Effector memory CD4-positive, alpha-beta T cell (primary cell): ENCODE measurements around the gene MARCHF7.
"Not testable (repeated sequence)": the region's sequence is repeated elsewhere in the genome, so short reads cannot be mapped to it uniquely, and the experiment has no call there.

ENCODE experiments used
- DNase-seq, 3 donors: peaks; one replicate each; pipeline ENCODE4 v3.0.0-alpha.2; 2020
- H3K27ac ChIP-seq: 2 replicates; pipeline ENCODE4 v1.7.0; 2013; ENCODE audit warnings: mild to moderate bottlenecking, low read length, moderate library complexity; ENCODE audit not compliant: insufficient read depth, poor library complexity, severe bottlenecking
- H3K27me3 ChIP-seq: replicated peaks from 2 replicates; pipeline ENCODE4 v1.7.0; 2013; ENCODE audit warnings: mild to moderate bottlenecking, low read length; ENCODE audit not compliant: insufficient read depth, control insufficient read depth, poor library complexity, severe bottlenecking
- H3K36me3 ChIP-seq: 2 replicates; pipeline ENCODE4 v1.7.0; 2013; ENCODE audit warnings: mild to moderate bottlenecking, low read length, moderate library complexity; ENCODE audit not compliant: control insufficient read depth, insufficient read depth
- H3K4me1 ChIP-seq: 2 replicates; pipeline ENCODE4 v1.7.0; 2013; ENCODE audit warnings: low read length, mild to moderate bottlenecking; ENCODE audit not compliant: control insufficient read depth, insufficient read depth, poor library complexity, severe bottlenecking
- H3K4me3 ChIP-seq: 2 replicates; pipeline ENCODE4 v1.7.0; 2013; ENCODE audit warnings: low read length, low read depth, mild to moderate bottlenecking; ENCODE audit not compliant: insufficient read depth, poor library complexity, severe bottlenecking
- H3K9me3 ChIP-seq: 2 replicates; pipeline ENCODE4 v1.7.0; 2013; ENCODE audit warnings: mild to moderate bottlenecking, low read length, moderate library complexity; ENCODE audit not compliant: control insufficient read depth

MARCHF7 gene

DNA sequence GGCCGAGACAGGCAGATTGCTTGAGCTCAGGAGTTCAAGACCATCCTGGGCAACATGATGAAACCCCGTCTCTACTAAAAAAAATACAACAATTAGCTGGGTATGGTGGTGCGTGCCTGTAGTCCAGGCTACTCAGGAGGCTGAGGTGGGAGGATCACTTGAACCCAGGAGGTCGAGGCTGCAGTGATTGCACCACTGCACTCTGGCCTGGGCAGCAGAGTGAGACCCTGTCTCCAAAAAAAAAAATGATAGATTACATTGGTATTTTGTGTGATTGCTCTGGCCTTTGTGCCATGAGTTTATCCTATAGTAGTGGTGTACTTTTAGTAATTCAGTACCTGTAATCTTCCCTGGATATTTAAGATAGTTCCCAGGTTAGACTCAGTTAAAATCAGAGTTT, 4.1 kb downstream of the MARCHF7 start:
- not testable (repeated sequence) for H3K9me3 ChIP-seq, H3K27me3 ChIP-seq, DNase-seq, H3K4me3 ChIP-seq, H3K27ac ChIP-seq
- Histone ChIP-seq H3K36me3 (peaks cover 26% of the 10 kb centered on the region), H3K4me1 (peaks cover 22% of the 10 kb centered on the region)

DNA sequence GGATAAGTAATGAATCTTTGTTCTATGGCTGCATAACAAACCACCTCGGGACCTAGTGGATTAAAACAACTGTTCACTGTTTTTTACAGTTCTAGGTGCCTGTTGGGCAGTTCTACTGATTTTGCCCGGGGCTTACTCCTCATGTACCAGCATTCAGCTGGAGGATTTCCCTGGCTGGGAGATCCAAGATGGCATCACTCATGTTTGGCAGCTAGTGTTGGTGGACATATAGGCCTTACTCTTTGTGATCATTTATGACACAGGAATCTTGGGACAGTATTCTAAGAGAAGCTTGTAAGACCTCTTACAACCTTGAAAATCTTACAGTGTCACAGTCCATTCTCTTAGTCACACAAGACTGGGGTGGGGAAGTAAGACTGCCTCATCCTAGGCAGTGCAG, 4.6 kb downstream of the MARCHF7 start:
- peaks cover 26% of the 10 kb centered on the region for H3K36me3 ChIP-seq
- no peak overlapping the region for H3K27ac ChIP-seq
- DNase-seq = no peak
- H3K4me3 ChIP-seq = no peak overlapping the region
- no peaks in the 10 kb centered on the region for H3K9me3 ChIP-seq
- no peaks in the 10 kb centered on the region for H3K27me3 ChIP-seq
- peaks cover 22% of the 10 kb centered on the region for H3K4me1 ChIP-seq

DNA sequence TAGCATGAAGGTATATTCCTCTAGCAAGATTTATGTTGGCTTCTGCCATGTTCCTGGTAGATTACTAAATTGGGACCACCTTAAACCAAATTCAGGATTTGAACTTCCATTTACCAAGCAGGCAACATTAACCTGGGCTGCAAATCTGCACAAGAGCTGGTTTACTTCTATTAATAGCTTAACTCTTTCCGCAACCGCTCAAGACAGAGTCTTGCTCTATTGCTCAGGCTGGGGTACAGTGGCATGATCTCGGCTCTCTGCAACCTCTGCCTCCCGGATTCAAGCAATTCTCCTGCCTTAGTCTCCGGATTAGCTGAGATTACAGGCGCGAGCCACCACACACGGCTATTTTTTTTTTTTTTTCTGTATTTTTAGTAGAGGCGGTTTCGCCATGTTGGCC, 8.4 kb downstream of the MARCHF7 start:
- H3K9me3 ChIP-seq = no peaks in the 10 kb centered on the region
- H3K4me1 ChIP-seq = peaks cover 18% of the 10 kb centered on the region
- no peaks in the 10 kb centered on the region for H3K27me3 ChIP-seq
- H3K36me3 ChIP-seq = peaks cover 20% of the 10 kb centered on the region
- H3K4me3 ChIP-seq = no peak overlapping the region
- no peak for DNase-seq
- no peak overlapping the region for H3K27ac ChIP-seq

DNA sequence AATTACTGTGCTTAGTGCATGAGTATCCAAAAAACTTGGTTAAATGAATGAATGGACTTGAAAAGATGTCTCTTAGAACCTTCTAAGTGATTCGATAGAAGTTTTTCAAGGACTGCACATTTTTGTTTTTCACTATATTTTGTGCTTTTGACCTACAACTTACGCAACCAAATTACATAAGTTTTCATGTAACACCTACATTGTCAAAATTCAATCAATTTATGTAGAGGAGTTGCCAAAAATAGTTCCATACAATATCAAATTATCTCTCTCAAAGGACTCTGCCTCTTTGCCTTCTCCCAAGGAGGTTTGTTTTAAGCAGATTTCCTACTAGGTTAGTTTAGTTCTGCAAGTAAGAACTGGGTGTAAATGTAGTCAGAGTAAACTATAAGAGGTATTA, 10.3 kb downstream of the MARCHF7 start:
- peaks cover 7% of the 10 kb centered on the region for H3K36me3 ChIP-seq
- no peaks in the 10 kb centered on the region for H3K27me3 ChIP-seq
- no peak for DNase-seq
- no peak overlapping the region for H3K27ac ChIP-seq
- H3K4me1 ChIP-seq = peaks cover 9% of the 10 kb centered on the region
- H3K9me3 ChIP-seq = no peaks in the 10 kb centered on the region
- H3K4me3 ChIP-seq = no peak overlapping the region

DNA sequence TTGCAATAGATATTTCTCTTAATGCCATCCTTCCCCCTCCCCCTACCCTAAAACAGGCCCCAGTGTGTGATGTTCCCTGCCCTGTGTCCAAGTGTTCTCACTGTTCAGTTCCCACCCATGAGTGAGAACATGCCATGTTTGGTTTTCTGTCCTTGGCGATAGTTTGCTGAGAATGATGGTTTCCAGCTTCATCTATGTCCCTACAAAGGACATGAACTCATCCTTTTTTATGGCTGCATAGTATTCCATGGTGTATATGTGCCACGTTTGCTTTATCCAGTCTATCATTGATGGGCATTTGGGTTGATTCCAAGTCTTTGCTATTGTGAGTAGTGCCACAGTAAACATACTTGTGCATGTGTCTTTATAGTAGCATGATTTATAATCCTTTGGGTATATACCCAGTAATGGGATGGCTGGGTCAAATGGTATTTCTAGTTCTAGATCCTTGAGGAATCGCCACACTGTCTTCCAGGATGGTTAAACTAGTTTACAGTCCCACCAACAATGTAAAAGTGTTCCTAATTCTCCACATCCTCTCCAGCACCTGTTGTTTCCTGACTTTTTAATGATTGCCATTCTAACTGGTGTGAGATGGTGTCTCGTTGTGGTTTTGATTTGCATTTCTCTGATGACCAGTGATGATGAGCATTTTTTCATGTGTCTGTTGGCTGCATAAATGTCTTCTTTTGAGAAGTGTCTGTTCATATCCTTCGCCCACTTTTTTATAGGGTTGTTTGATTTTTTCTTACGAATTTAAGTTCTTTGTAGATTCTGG, 12.7 kb downstream of the MARCHF7 start:
- H3K9me3 ChIP-seq, H3K4me3 ChIP-seq, DNase-seq, H3K27ac ChIP-seq, H3K36me3 ChIP-seq, H3K4me1 ChIP-seq, H3K27me3 ChIP-seq: not testable (repeated sequence)

DNA sequence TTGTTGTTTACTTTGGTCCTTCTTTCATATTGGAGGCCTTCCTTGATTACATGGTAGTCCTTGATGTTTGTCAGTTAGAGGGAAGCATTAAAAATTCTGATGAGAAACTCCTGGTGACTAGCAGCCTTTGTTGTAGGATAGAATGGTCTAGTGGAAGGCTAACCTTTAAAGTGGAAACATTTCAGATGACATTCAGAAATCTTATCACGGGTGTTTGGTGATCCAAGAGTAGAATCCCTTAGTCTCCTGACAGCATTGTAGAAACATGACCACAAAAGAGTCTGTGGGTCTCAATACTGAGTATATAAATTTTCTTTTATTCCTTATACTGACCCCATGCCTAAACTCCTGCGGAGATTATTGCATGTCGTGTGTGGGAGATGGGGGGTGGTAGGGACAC, 13.4 kb downstream of the MARCHF7 start:
- H3K27me3 ChIP-seq = no peaks in the 10 kb centered on the region
- no peak for DNase-seq
- no peaks in the 10 kb centered on the region for H3K9me3 ChIP-seq
- no peak overlapping the region for H3K4me3 ChIP-seq
- no peak overlapping the region for H3K27ac ChIP-seq
- H3K36me3 ChIP-seq = peaks cover 7% of the 10 kb centered on the region
- peaks cover 9% of the 10 kb centered on the region for H3K4me1 ChIP-seq

DNA sequence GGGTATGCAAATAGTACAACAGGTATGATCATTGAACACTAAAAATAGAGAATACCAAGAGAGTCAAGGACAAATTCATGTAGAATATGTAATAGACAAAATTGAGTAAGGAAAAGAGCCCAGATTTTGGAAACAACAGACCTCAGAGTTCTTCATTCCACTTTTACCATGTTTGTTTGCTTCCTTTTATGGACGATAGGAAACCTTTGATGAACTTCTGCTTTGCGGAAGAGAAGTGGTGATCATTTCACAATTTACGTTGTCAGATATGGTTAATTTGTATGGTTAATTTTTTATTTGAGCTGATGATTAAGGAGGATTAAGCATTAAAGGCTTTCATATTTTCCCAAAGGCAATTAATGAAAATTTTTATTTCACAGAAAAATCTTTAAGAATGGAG, 16.3 kb downstream of the MARCHF7 start:
- H3K36me3 ChIP-seq = peaks cover 11% of the 10 kb centered on the region
- H3K27me3 ChIP-seq = no peaks in the 10 kb centered on the region
- no peak overlapping the region for H3K27ac ChIP-seq
- peaks cover 5% of the 10 kb centered on the region for H3K4me1 ChIP-seq
- H3K9me3 ChIP-seq = no peaks in the 10 kb centered on the region
- no peak overlapping the region for H3K4me3 ChIP-seq
- no peak for DNase-seq

DNA sequence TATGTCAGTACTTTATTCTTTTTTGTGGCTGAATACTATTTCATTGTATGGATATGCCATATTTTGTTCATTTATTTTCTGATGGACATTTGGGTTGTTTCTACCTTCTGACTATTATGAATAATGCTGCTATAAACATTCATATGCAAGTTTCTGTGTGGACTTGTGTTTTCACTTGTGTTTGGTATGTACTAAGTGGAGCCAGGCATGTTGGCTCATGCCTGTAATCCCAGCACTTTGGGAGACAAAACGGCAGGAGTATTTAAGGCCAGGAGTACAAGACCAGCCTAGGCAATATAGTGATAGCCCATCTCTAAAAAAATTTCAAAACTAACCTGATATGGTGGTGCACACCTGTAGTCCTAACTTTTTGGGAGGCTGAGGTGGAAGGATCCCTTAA, 23.3 kb downstream of the MARCHF7 start:
- no peaks in the 10 kb centered on the region for H3K4me1 ChIP-seq
- DNase-seq = no peak
- no peaks in the 10 kb centered on the region for H3K9me3 ChIP-seq
- H3K4me3 ChIP-seq = no peak overlapping the region
- H3K27me3 ChIP-seq = no peaks in the 10 kb centered on the region
- peaks cover 31% of the 10 kb centered on the region for H3K36me3 ChIP-seq
- no peak overlapping the region for H3K27ac ChIP-seq

DNA sequence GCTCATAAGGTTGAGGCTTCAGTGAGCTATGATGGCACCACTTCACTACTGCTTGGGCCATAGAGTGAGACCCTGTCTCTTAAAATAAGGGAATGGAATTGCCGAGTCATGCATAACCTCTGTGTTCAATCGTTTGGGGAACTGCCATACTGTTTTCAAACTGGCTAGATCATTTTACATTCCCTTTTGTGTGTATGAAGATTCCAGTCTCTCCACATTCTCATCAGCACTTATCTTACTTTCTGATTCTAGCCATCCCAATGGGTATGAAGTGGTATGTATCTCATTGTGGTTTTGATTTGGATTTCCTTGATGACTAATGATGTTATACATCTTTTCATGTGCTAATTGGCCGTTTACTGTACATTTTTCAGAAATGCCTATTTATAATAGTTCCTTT, 23.7 kb downstream of the MARCHF7 start:
- Histone ChIP-seq H3K27me3 (no peaks in the 10 kb centered on the region), H3K36me3 (peaks cover 30% of the 10 kb centered on the region), H3K4me1 (no peaks in the 10 kb centered on the region), H3K27ac (no peak overlapping the region), H3K4me3 (no peak overlapping the region), H3K9me3 (no peaks in the 10 kb centered on the region)
- no peak for DNase-seq

DNA sequence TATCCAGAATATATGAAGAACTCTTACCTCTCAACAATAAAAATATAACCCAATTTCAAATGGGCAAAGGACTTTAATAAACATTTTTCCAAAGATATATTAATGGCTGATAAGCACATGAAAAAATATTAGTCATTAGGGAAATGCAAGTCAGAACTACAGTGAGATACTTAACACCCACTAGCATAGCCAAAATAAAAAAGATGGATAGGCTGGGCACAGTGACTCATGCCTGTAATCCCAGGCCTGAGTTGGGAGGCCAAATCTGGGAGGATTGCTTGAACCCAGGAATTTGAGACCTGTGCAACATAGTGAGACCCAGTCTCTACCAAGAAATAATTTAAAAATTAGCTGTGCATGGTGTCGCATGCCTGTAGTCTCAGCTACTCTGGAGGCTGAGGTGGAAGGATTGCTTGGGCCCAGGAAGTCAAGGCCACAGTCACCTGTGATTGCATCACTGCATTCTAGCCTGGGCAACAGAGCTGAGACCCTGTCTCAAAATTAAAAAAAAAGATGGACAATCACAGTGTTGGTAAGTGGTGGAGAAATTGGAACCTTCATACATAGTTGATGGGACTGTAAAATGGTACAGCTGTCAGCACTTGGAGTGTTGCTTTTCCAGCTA, 25.1 kb downstream of the MARCHF7 start:
- no peak for DNase-seq
- Histone ChIP-seq H3K36me3 (peaks cover 27% of the 10 kb centered on the region), H3K27me3 (no peaks in the 10 kb centered on the region), H3K4me3 (no peak overlapping the region), H3K9me3 (no peaks in the 10 kb centered on the region), H3K27ac (no peak overlapping the region), H3K4me1 (no peaks in the 10 kb centered on the region)
